ENCODE results near the gene NACC1.

The NACC1 gene

DNA sequence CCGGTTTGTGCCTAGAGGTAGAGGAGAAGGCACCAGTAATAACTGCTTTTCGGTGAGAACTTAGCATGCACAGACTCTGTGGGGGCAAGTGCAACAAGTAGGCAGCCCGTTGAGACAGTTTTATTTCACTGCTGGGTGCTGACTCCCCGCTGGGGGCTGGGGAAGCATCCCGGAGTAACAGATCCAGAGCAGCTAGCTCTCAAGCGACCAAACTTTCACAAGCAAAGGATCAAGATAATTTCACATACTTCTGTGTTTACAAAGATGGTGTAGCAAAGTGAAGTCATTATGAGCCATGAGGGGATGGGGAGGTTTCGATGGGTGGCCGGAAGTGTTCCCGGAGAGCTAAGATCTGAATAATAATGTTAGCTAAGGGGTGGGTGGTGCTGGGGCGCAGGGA, 2.8 kb downstream of the NACC1 start:
- TF ChIP-seq, protein P1, sequence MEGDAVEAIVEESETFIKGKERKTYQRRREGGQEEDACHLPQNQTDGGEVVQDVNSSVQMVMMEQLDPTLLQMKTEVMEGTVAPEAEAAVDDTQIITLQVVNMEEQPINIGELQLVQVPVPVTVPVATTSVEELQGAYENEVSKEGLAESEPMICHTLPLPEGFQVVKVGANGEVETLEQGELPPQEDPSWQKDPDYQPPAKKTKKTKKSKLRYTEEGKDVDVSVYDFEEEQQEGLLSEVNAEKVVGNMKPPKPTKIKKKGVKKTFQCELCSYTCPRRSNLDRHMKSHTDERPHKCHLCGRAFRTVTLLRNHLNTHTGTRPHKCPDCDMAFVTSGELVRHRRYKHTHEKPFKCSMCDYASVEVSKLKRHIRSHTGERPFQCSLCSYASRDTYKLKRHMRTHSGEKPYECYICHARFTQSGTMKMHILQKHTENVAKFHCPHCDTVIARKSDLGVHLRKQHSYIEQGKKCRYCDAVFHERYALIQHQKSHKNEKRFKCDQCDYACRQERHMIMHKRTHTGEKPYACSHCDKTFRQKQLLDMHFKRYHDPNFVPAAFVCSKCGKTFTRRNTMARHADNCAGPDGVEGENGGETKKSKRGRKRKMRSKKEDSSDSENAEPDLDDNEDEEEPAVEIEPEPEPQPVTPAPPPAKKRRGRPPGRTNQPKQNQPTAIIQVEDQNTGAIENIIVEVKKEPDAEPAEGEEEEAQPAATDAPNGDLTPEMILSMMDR (IDR thresholded peaks at IDR 0.05; ENCODE audit: low read depth, low read length), result no peak
- H3K4me3 ChIP-seq (replicated peaks in 1 of 2; ENCODE audit: low read depth in 2 of 2, low read length in 2 of 2), result peak overlapping the region in 1 of 2 donors; percentile 13
- peak; percentile 71 to 92 for DNase-seq (ENCODE audit: low read depth in 2 of 2)

DNA sequence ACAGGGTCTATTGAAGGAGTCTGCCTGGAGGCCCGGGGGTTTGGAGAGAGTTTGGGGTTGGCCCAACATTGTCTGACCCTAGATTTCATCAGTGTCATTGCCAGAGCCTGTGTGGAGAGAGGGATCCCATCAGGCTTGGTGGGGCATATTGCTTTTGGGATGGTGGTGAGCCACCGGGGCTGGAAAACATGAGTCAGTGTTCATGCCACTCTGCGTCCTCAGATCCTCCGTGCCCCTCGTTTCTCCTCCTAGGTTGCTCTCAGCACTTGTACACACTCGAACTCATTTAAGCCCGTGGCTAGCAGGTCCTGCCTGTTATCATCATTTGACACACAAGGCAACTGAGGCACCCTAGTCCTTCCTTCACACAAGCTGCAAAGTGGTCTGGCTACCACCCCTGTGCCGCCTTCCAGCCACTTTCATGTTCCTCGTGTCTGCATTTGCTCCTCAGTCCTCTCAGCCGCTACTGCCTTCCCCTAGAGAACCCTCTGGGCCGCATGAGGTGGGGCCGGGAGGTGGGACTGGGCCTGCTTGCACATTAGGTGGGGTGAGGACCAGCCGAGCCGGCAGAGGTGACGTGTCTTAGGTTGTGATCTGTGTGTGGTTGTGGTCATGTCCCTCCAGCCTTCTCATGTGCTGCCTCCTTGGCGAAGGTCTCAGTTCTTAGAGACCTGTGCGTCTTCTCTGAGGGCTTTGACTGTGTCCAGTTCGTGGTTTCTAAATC, 3.6 kb downstream of the NACC1 start:
- H3K4me3 ChIP-seq (replicated peaks in 1 of 2; ENCODE audit: low read depth in 2 of 2, low read length in 2 of 2), result no peak overlapping the region
- peak in 1 of 2 donors; percentile 46 for DNase-seq (ENCODE audit: low read depth in 2 of 2)
- TF ChIP-seq, protein P1 (IDR thresholded peaks at IDR 0.05; ENCODE audit: low read depth, low read length), result no peak

DNA sequence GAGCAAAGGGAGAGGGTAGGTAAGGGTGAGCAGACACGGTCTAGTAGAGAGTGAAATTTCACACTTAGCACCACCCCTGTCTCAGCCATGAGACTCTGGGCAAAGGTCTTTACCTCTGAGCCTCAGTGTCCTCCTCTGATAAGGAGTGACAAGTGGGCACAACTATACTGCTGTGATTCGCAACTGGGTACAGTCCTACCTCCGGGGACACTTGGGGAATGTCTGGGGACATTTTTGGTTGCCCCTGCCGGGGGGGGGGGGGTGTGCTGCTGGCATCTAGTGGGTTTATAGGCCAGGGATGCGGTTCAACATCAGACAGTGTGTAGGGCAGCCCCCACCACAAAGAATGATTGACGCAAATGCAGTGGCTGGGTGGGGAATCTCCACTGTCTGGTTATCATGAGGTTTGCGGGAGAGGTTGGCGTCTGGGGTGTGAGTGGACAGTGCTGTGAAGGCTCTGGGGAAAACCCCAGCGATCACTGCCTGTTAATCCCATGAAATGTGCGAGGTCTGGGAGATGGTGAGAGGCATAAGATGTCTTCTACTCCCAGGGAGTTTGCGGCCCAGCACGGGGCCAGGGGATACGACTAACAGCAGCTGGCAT, 4.3 kb downstream of the NACC1 start:
- DNase-seq (ENCODE audit: low read depth in 2 of 2), result no peak
- TF ChIP-seq, protein P1 (IDR thresholded peaks at IDR 0.05; ENCODE audit: low read depth, low read length), result no peak
- H3K4me3 ChIP-seq (replicated peaks in 1 of 2; ENCODE audit: low read depth in 2 of 2, low read length in 2 of 2), result no peak overlapping the region

DNA sequence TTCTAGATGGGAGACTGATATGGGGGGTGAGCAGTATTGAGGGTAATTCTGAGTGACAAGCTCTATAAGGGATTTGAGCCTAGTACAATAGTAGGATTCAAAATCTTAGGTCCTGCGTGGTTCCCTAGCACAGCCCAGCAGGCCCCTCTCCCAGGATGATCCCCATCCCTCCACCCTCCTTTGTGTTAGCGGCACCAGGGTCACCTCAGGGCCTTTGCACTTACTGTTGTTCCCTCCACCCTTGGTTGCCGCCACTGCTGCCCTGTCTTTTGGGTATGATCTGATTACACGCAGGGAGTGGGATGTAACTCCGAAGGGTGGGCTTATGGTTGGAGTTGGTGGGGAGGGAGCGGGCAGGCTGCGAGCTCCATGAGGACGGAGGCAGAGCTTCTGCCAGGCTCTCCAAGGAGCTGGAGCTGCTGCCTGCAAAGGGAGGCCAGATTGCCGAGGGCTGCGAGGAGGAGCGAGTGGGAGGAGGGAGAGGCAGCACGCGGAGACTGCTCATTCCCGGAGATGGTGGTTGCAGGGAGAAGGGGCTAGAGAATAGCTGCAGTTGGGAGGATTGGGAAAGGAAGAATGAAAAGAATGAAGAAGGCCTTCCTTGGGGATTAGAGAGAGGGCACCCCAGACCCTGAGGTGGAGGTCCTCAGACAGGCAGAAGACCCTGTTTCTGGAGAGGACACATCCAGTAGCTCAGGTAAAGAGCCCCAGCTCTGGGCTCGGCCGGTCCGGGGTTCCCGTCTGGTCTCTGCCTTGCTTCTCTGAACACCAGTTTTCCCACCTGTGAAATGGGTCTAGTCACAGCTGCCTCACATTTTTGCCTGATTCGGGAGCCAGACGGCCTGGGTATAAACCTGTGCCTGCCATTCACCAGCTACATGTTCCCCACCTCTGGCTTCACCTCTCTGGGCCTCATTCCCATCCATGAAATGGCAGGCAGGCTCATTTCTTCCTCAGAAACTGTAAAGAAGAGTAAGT, 5.2 kb downstream of the NACC1 start:
- no peak overlapping the region for H3K4me3 ChIP-seq (replicated peaks in 1 of 2; ENCODE audit: low read depth in 2 of 2, low read length in 2 of 2)
- TF ChIP-seq, protein P1 (IDR thresholded peaks at IDR 0.05; ENCODE audit: low read depth, low read length), result no peak
- no peak for DNase-seq (ENCODE audit: low read depth in 2 of 2)

DNA sequence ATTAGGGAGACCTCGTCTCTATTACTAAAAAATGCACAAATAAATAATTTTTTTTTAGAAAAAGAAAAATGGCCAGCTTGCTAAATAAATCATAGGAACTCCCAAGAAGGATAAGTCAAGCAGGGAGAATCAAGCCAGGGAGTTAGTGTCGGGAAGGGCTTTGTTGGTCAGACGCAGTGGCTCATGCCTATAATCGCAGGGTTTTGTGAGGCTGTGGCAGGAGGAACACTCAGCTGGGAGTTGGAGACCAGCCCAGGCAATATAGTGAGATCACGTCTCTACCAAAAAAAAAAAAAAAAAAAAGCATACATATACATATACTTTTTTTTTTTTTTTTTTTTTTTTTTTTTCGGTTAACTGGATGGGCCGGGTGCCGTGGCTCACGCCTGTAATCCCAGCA, 9.0 kb downstream of the NACC1 start:
- TF ChIP-seq, protein P1 (IDR thresholded peaks at IDR 0.05; ENCODE audit: low read depth, low read length), result no peak
- H3K4me3 ChIP-seq (replicated peaks in 1 of 2; ENCODE audit: low read depth in 2 of 2, low read length in 2 of 2), result no peak overlapping the region
- peak in 1 of 2 donors; percentile 39 for DNase-seq (ENCODE audit: low read depth in 2 of 2)

DNA sequence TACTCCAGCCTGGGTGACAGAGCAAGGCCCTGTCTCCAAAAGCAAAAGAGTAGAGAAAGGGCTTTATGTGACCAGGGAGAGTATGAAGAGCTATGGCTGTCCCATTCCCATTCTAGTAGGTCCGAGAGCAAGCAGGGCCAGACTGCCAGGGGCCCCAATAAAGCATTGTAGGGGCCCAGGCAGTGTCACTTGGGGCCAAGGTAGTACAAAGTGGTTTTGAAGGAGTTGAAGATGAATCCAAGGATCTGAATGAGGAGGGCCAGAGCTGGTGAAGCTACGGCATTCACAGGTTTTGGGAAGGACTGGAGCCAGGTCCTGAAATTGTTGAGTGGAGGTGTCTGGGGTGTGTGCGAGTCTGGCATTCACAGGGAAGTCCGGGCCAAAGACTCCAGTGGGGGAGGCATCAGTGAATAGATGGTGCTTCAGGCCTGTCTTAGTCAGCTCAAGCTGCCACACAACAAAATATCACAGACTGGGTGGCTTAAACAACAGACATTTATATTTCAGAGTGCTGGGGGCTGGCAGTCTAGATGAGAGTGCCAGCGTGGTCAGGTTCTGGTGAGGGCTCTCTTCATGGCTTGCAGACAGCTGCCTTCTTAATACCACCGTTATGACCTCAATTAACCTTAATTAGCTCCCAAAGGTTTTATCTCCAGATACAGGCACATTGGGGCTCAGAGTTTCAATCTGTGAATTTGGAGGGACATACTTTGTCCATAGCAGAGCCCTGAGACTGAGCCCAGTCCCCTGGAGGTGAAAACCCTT, 9.9 kb downstream of the NACC1 start:
- TF ChIP-seq, protein P1 (IDR thresholded peaks at IDR 0.05; ENCODE audit: low read depth, low read length), result no peak
- DNase-seq (ENCODE audit: low read depth in 2 of 2), result no peak
- no peak overlapping the region for H3K4me3 ChIP-seq (replicated peaks in 1 of 2; ENCODE audit: low read depth in 2 of 2, low read length in 2 of 2)
